ENCODE data around the gene GLIS1. TPM values are rescaled to one million over a fixed set of nuclear protein-coding genes. Genes with fewer than 3 reads are reported as not detected.
"Not testable (repeated sequence)": the region's sequence is repeated elsewhere in the genome, so short reads cannot be mapped to it uniquely, and the experiment has no call there.

The GLIS1 gene
- total and polyA plus RNA-seq, 12 donors = 0.06 to 0.10 (median 0.09) TPM; not detected in 7

- Histone ChIP-seq H3K36me3 (no peaks in the 10 kb centered on the region), H3K27me3 (peaks cover 0 to 21% (median 8%) of the 10 kb centered on the region in 7 donors), H3K9me3 (no peaks in the 10 kb centered on the region), H3K27ac (no peak overlapping the region), H3K4me3 (no peak overlapping the region), H3K4me1 (no peaks in the 10 kb centered on the region)
- ATAC-seq (no peak), DNase-seq (no peak)
- TF ChIP-seq CTCF (IDR thresholded peaks at IDR 0.05) = no peak
- 80 to 85% methylated on average over 7 of the region's 7 CpGs for WGBS, 2 donors
- intact Hi-C loops (cut with DNase I) = no loop called here
These were observed 86.3 kb downstream of the GLIS1 start for GRCh38 chr1:53652441-53653199.

- Histone ChIP-seq H3K27ac (no peak overlapping the region), H3K9me3 (no peaks in the 10 kb centered on the region), H3K4me1 (no peaks in the 10 kb centered on the region), H3K4me3 (no peak overlapping the region), H3K27me3 (peaks cover 0 to 22% (median 4%) of the 10 kb centered on the region in 7 donors), H3K36me3 (no peaks in the 10 kb centered on the region)
- 76 to 88% methylated on average over 1 of the region's 1 CpG for WGBS, 2 donors
- no peak for DNase-seq
- TF ChIP-seq CTCF (IDR thresholded peaks at IDR 0.05) = no peak
- intact Hi-C loops (cut with DNase I) = no loop called here
- no peak for ATAC-seq
These were observed 87.6 kb downstream of the GLIS1 start for GRCh38 chr1:53651356-53651755.

GRCh38 chr1:53648516-53648915 lies 90.4 kb downstream of the GLIS1 start:
- H3K9me3 ChIP-seq = no peaks in the 10 kb centered on the region
- no peak for TF ChIP-seq CTCF (IDR thresholded peaks at IDR 0.05)
- no peaks in the 10 kb centered on the region for H3K36me3 ChIP-seq
- peaks cover 0 to 5% (median 0%) of the 10 kb centered on the region in 9 donors for H3K4me1 ChIP-seq
- DNase-seq (no peak), ATAC-seq (no peak)
- H3K27me3 ChIP-seq = peaks cover 0 to 18% (median 3%) of the 10 kb centered on the region in 7 donors
- WGBS, 2 donors = 83 to 85% methylated on average over 7 of the region's 7 CpGs
- intact Hi-C loops (cut with DNase I) = no loop called here
- no peak overlapping the region for H3K27ac ChIP-seq
- H3K4me3 ChIP-seq = no peak overlapping the region

- H3K27me3 ChIP-seq = peaks cover 0 to 12% (median 0%) of the 10 kb centered on the region in 7 donors
- intact Hi-C loops (cut with DNase I); H3K9me3 ChIP-seq; ATAC-seq; H3K36me3 ChIP-seq; H3K4me3 ChIP-seq; DNase-seq; H3K27ac ChIP-seq; H3K4me1 ChIP-seq: not testable (repeated sequence)
- WGBS, 2 donors = 91 to 95% methylated on average over 4 of the region's 4 CpGs
These were observed 91.0 kb downstream of the GLIS1 start for GRCh38 chr1:53647915-53648314.

- intact Hi-C loops (cut with DNase I) = no loop called here
- ATAC-seq = no peak
- DNase-seq = no peak
These were observed 92.2 kb downstream of the GLIS1 start for GRCh38 chr1:53646732-53647131.

More at GRCh38 chr1:53646732-53647131, 92.2 kb downstream of the GLIS1 start:
- Histone ChIP-seq H3K4me1 (peaks cover 0 to 5% (median 0%) of the 10 kb centered on the region in 9 donors), H3K27me3 (peaks cover 0 to 4% (median 0%) of the 10 kb centered on the region in 7 donors), H3K9me3 (no peaks in the 10 kb centered on the region), H3K36me3 (no peaks in the 10 kb centered on the region), H3K4me3 (no peak overlapping the region), H3K27ac (no peak overlapping the region)
- TF ChIP-seq CTCF (IDR thresholded peaks at IDR 0.05) = no peak
